Inflammatory macrophage treated with lipopolysaccharide for 1 hour (primary cell): Measurements from ENCODE around the gene SEPTIN1.
A peak's percentile ranks its signal among the peaks of the same experiment; 100 is the strongest.
"Not testable (repeated sequence)": the region's sequence is repeated elsewhere in the genome, so short reads cannot be mapped to it uniquely, and the experiment has no call there.

Source experiments
- DNase-seq, 2 donors: peaks; one replicate each; pipeline ENCODE4 v3.0.0-alpha.2; 2020 to 2022

The SEPTIN1 gene

DNA sequence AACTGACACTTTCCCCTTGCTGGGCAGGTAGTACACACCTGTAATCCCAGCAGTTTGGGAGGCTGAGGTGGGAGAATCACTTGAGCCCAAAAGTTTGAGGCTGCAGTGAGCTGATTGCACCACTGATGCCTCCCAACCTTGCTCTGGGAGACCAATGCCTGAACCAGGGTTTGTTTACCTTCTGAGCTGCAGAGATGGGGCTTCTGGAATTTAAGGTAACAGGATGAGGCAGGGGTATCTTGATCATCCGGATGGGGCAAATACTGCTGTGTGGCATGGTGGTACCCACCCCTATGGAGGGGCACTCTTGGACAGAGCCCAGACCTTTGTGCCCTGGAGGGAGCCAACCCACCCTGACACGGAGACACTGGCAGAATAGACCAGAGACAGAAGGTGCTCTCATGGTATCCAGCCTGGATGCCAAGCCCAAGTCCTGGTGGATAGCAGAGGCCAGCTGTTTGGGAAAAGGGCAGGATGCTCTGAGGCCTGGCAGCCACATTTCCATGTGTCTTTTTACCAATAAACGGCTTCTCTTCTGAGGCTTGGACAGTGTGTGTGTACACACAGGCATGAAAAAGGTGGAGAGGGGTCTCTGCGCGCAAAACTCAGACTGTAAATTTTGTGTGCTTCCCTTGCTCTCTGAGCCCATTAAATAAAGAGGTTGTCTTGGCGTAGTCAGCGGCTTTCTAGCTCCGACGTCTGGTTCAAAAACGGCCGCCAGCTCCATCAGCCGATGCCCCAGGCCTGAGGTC, 17.2 kb upstream of the SEPTIN1 start:
- DNase-seq = no peak

DNA sequence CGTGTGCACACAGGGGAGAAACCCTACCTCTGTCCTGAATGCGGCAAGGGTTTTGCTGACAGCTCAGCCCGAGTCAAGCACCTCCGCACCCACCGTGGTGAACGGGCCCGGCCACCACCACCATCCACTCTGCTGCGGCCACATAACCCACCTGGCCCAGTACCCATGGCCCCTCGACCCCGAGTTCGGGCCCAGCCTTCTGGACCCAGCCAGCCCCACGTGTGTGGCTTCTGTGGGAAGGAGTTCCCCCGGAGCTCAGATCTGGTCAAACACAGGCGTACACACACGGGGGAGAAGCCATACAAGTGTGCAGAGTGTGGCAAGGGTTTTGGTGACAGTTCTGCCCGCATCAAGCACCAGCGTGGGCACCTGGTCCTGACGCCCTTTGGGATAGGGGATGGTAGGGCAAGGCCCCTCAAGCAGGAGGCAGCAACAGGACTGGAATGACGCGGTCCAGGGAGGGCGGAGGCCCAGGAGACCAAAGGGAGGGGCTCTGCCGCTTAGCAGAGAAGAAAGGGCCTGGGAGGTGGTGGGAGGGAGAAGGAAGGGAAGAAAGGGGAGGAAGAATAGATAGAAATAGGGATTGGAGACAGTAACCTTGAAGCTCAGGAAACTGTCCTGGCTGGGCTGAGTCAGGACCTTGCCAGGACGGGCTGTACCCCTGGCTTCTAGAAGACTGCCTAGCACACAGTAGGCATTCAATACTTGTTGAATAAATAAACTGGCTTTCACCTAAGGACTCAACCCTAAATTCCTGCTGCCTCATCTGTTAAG, 16.5 kb upstream of the SEPTIN1 start:
- DNase-seq = no peak

DNA sequence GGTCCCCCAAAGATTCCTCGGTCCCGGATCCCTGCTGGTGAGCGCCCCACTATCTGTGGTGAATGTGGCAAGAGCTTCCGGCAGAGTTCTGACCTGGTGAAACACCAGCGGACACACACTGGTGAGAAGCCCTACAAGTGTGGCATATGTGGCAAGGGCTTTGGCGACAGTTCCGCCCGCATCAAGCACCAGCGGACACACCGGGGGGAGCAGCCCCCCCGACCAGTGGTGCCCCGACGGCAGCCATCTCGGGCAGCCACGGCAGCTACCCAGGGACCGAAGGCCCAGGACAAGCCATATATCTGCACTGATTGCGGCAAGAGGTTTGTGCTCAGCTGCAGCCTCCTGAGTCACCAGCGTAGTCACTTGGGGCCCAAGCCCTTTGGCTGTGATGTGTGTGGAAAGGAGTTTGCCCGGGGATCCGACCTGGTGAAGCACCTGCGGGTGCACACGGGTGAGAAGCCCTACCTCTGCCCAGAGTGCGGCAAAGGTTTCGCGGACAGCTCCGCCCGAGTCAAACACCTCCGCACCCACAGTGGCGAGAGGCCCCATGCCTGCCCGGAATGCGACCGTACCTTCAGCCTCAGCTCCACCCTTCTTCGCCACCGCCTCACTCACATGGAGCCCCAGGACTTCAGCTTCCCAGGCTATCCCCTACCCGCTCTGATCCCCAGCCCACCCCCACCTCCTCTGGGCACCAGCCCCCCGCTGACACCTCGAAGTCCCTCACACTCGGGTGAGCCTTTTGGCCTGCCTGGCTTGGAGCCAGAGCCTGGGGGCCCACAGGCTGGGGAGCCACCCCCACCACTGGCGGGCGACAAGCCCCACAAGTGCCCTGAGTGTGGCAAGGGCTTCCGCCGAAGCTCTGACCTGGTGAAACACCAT, 15.7 kb upstream of the SEPTIN1 start:
- DNase-seq = no peak

DNA sequence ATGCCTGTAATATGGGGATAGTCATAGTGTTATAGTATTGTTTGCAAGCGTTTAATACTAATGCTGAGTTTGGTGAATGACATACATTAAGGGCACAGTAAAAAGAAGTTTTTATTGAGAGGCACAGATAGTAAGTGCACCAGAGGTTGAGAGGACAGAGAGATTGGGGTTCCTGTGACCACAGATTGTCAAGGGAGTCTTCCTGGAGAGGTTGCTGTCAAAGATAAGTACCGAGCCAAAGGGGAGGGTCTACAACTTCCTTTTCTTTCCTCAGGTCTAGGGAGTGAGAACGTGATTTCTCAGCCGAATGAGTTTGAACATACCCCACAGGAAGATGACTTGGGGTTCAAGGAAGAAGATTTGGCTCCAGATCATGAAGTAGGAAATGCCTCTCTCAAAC, 14.7 kb upstream of the SEPTIN1 start:
- no peak for DNase-seq

DNA sequence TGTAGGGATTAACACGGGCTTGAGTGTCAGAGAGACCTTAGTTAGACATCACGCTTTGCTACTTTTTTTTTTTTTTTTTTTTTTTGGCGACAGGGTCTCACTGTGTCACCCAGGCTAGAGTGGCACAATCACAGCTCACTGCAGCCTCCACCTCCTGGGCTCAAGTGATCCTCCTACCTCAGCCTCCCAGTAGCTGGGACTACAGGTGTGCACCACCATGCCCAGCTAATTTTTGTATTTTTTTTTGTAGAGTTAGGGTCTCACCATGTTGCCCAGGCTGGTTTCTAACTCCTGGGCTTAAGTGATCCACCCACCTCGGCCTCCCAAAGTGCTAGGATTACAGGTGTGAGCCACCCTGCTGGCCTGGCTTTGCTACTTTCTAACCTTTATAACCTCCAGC, 14.3 kb upstream of the SEPTIN1 start:
- DNase-seq = not testable (repeated sequence)

DNA sequence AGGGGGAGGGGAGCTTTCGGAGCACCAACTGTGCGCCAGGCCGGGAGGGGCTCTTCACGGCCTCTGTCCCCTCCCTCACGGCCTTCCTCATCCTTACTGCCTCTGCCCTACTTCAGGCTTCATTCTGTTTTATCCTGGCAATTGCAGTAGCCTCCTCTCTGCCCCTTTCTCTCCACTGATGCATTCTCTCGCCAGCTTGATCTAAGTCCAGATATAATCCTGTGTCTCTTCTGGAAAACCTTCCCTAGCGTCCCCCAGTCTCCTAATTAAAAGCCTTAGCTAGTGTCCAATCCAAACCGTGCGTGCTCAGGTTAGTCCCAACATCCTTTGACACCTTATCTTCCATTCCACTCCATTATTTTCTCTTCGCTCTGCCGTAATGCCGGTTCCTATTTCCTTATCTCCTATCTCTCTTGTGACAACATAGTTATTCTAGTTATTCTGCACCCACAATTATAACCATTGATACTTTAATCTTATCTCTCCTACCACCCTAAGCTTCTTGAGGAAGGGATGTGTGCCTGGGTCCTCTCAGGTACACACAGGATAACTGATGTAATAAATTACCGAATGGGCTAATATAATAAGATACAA, 13.7 kb upstream of the SEPTIN1 start:
- DNase-seq = no peak

DNA sequence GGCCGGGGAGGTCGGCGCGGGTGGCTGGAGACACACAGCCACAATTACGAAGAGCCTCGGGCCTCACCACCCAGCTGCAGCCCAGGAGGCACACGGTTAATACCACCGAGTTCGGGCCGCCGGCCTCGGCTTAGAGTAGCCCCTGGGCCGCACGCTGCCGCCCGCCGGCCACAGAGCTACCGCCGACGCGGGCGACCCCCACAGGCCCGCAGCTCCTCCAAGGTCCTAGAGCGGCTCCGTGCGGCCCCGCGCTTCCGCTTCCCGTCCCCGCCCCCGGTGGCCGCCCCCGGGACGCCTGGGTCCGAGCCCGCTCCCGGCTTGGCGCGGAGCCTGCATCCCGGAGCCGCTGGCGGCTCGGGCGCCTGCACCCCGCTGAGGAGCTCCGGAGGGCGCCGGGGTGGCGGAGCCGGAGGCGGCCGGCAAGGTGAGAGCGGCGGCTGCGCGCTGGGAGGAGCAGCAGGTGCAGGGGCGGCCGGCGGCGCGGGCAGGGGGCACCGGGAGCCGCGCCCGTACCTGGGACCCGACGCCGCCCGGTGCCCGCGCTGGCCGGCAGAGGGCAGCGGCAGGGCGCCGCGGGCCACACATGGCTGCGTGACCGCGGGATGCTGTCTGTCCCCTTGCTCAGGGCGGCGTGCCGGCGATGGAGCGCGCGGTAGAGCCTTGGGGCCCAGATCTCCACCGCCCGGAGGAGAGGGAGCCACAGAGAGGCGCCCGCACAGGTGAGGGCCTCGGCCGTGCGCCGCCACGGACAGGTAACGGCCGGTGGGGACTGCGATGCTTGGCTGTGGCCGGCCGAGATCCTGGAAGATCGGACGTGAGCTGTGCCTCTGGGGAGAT, 13.0 kb upstream of the SEPTIN1 start, which contains the start of gene ZNF48:
Gene ZNF48, plus strand, starts transcription at position 266 of the 837 bp plus-strand sequence. Its CDS starts 375 bp downstream, at position 641.
- DNase-seq = peak in 1 of 2 donors; percentile 48

DNA sequence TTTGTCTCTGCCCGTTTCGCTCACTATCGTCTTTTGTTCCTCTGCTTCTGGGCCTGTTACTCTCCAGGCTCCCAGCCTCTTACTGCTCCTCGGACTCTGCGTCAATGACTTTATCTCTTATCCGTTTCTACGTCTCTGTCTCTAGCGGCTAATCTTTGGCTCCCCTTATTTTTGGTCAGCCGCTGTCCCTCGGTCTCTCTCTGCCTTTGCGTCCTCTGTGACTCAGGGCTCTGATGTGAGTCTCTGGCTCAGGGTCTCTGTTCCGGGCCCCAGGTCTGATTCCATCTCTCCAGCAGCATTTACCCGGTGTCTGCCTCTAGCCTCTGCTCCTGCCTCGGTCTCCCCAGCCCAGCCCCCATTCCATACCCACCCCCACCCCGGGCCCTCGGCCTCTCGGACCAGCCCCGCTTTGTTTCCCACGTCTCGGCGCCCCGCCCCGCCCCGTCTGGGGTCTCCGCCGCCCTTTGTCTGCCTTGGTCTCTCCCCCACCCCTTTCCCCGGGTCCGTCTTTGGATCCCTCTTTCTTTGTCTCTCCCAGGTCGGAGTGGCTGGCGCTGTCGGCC, 12.3 kb upstream of the SEPTIN1 start:
- no peak for DNase-seq

DNA sequence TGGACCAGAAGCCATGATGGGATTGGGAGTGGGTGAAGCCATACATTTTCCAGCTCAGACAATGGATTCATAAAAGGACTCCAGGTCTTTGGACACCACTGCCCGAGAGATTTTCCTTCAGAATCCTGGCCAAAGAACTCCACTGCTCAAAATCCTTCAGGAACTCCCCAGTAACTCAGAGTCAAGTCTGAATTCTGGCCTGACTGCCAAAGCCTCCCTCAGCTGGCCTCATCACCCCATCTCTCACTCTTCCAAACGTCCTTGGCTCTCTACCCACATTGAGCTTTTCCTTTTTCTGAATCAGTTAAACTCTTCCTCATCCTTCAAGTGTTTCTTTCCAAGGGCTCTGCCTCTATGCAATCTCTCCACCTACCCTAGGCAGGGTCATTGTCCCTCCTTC, 1.2 kb upstream of the SEPTIN1 start:
- DNase-seq = no peak

DNA sequence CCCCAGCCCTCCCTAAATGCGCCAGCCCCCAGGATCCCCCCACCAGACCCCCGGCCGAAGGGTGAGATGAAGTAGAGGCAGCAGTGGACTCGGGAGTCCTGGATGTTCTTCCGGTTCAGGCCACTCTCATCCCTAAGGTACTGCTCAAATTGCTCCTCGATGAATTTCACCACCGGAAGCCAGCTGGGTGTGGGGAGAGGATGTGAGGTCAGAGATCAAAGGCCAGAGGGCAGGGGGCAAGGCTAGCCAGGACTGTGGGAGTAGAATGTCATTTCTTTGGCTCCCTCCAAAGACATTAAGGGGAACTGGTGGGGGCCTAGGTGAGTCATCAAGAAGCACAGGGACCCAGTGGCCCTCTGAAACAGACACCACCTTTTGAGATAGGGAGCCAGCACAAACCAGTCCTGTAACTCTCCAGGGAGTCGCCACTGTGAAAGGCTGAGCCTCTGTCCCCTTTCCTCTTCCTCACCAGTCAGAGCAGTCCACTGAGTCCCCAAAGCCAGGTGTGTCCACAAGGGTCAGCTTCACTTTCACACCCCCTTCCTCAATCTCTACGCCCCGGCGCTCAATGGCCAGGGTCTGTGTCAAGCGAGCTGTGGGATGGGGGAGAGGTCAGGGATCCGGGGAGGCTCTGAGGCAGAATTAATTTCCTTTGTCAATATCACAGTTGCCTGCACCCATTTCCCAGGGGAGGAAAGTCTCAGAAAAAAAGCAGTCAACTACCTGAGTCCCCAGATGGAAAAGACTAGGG, 895 bp downstream of the SEPTIN1 start:
- no peak for DNase-seq

DNA sequence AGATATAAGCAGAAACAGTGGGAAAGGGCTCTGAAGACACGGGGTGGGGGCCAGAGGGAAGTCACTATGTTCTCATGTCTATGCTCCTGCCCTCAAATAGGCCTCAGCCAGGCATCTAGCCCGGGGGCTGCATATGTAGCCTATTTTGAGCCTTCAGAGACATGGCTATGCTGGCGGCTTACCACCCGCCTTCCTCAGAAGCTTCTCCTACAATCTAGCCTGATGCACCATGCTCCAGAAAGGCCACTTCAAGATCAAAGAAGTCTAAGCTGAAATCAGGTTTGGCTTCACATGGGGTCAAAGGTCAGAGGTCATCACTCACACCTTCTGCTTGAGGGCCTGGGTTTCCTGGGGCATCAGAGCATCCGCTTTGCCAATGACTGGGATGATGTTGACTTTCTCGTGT, 1.6 kb downstream of the SEPTIN1 start:
- DNase-seq = no peak

DNA sequence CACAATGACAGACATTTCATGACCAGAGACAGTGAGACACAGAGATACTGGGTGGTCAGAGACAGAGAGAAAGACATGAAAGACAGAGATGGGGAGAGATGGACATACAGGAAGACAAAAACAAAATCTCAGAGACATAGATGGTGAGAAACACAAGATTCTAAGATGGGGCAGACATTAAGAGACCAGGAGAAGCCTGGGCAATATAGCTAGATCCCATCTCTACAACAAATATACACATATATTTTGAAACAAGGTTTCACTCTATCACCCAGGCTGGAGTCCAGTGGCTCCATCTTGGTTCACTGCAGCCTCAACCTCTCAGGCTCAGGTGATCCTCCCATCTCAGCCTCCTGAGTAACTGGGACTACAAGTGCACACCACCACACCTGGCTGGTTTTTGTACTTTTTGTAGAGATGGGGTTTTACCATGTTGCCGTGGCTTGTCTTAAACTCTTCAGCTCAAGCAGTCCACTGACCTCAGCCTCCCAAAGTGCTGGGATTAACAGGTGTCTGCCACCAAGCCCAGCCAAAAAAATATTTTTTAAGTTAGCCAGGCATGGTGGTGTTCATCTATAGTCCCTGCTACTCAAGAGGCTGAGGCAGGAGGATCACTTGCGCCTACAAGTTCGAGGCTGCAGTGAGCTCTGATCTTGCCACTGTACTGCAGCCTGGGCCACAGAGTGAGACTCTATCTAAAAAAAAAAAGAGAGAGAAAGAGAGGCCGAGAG, 2.1 kb downstream of the SEPTIN1 start:
- no peak for DNase-seq

DNA sequence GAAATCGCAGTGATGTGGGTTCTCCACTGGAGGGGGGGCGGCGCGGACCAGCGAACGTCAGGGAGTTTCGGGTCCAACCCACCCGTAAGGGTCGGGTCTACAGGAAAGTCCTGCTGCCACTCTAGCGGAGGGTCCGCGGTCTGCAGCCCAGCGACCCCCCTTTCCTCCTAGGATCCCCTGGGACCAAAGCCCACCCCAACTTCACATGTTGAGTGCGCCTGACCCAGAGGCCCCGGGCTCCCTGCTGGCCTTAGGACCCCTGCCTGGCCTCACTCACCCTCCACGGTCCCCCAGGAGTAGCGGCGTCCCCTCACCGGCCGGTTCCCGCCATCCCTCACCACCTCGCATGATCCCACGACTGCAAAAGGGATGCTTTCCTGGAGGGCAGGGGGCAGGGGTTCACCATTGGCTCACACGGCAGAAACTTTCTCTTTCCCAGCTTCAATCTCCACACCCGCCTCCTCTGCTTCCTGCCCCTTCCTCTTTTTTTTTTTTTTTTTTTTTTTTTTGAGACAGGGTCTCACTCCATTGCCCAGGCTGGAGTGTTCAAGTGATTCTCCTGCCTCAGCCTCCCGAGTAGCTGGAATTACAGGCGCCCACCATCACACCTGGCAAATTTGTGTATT, 3.1 kb downstream of the SEPTIN1 start:
- no peak for DNase-seq

DNA sequence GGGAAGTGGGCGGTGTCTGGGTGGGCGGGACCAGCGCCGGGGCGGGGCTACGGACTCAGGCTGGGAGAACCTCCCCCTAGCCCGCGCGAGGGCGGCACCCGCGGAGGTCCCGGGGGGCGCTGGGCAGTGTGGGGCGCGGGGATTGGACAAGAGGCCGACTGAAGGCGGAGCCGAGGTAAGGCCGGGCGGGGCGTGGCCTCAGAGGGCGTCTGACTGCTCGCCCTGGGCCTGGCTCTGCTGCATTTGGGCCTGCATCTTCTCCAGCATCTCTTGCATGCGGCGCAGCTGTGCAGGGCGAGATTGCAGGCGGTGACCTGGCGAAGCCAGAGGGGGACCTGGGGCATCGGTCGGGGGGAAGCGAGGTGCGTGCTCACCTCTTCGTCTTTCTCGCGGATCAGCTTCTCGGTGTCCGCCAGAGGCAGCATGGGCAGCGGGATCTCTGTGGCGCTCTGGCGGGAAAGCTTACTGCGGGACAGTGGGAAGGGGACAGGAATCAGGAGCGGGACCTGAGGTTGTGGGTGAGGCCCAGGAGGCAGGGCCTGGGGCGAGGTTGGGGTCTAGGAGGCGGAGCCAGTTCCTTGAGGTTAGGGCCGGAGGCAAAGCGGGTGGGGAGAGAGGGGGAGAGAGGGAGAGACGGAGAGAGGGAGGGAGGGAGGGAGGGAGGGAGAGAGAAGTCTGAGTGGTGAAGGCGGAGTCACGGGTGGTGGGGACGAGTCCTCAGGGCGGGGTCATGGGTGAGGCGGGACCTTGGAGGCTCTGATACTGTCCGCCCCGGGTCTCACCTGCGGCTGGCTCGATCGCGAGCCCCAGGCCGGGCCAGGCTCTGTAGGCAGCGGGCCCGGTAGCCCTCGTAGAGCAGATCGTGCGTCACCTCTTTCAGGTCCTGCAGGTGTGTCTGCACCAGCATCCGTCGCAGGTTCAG, 3.9 kb downstream of the SEPTIN1 start:
- DNase-seq = peak; percentile 96 to 98

DNA sequence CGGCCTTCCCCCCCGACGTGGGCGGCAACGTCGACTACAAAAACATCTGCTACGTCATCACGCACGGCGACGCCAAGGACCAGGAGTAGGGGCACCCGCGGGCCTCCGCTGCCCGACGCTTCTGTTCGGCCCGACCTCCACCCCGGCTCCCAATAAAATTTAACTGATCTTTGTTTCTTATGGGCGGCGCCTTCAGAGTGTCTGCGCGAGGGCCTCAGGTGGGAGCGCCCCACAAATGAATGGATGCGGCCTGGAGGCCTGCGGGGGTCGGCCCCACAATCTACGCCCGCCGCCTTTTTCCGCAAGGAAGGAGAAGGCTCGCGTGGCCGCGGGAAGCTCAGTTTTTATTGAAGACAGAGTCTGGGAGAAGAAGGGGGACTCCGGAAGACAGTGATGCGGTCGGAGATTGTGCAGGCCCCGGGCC, 4.5 kb downstream of the SEPTIN1 start:
- peak in 1 of 2 donors; percentile 67 for DNase-seq

DNA sequence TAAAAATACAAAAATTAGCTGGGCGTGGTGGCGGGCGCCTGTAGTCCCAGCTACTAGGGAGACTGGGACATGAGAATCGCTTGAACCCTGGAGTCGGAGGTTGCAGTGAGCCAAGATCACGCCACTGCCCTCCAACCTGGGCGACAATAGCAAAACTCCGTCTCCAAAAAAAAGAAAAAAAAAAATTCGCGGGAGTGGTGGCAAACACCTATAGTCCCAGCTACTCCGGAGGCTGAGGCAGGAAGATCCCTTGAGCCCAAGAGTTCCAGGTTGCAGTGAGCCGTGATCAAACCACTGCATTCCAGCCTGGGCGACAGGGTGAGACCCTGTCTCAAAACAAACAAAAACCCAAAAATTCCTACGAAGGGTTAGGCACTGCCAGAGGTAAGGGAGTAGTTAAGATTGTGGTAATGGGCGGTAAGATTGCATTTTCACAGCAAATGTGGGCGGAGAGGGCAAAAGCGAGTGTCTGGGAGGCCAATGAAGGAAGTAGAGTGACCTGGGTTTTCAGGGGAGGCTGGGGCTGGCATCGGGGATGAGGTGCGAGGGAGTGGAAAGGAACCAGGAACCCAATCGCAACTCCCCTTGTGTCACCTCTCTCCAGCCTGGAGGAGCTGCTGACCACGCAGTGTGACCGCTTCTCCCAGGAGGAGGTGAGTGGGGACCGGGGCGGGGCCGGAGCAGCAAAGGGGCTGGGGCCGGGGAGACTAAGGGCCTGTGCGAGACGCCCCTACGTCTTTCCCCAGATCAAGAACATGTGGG, 5.1 kb downstream of the SEPTIN1 start:
- peak in 1 of 2 donors; percentile 67 for DNase-seq

DNA sequence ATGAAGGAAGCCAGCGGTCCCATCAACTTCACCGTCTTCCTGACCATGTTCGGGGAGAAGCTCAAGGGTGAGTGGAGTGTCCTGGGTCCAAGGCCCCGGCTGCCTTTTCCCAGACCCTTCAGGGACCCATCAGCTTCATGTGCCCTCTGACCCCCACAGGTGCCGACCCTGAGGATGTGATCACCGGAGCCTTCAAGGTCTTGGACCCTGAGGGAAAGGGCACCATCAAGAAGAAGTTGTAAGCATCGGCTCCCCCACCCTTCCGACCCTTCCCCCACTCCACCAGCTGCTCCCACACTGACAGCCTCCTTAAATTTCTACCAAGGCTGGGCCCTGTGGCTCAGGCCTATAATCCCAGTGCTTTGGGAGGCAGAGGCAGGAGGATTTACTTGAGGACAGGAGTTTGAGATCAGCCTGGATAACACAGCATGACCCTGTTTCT, 5.9 kb downstream of the SEPTIN1 start:
- no peak for DNase-seq
